Breast epithelium (tissue), 4 donors: ENCODE data around the gene BTRC. TPM values are rescaled to one million over a fixed set of nuclear protein-coding genes. Genes with fewer than 3 reads are reported as not detected.

ENCODE experiments used
- DNase-seq, 2 donors: peaks; one replicate each; pipeline ENCODE4 v3.0.0-alpha.2; 2019; ENCODE audit warnings: low spot score in 2 of 2
- H3K27ac ChIP-seq, 2 donors: fragments of 200-600 bp; sonication (generic) in 1 of 2; one replicate each; pipeline ENCODE4 v1.5.1; 2016 to 2019; ENCODE audit warnings: mild to moderate bottlenecking in 1 of 2
- H3K27me3 ChIP-seq, 2 donors: fragments of 200-600 bp; sonication (generic) in 1 of 2; one replicate each; pipeline versions ENCODE4 v1.5.1 to v1.6.0; 2017 to 2019; ENCODE audit warnings: control low read depth in 1 of 2, mild to moderate bottlenecking in 1 of 2
- H3K36me3 ChIP-seq: fragments of 200-600 bp; one replicate; pipeline ENCODE4 v1.5.1; 2019
- H3K4me1 ChIP-seq, 2 donors: fragments of 200-600 bp; sonication (generic); one replicate each; pipeline ENCODE4 v1.5.1; 2016 to 2019; ENCODE audit warnings: control low read depth in 1 of 2
- H3K4me3 ChIP-seq, 3 donors: fragments of 200-600 bp; sonication (generic); 1 replicate in 2 of 3; 2 replicates in 1 of 3; pipeline ENCODE4 v1.5.1; 2016 to 2019; ENCODE audit warnings: mild to moderate bottlenecking in 3 of 3, moderate library complexity in 2 of 3
- H3K9me3 ChIP-seq, 2 donors: fragments of 200-600 bp; sonication (generic) in 1 of 2; one replicate each; pipeline ENCODE4 v1.5.1; 2016 to 2019; ENCODE audit warnings: control low read depth in 1 of 2
- CTCF ChIP-seq, 3 donors: fragments of 450-650 bp; IDR thresholded peaks; one replicate each; pipeline ENCODE4 v1.5.1; 2016 to 2017; ENCODE audit warnings: antibody characterized with exemption in 3 of 3, mild to moderate bottlenecking in 3 of 3, moderate library complexity in 3 of 3
- POLR2A ChIP-seq: fragments of 450-650 bp; IDR thresholded peaks from one replicate; pipeline ENCODE4 v1.6.1; 2016; ENCODE audit warnings: antibody characterized with exemption, mild to moderate bottlenecking, moderate library complexity
- POLR2AphosphoS5 ChIP-seq, 3 donors: sonication (generic); formaldehyde crosslinking; IDR thresholded peaks; one replicate each; pipeline ENCODE4 v1.6.1; 2017; ENCODE audit warnings: antibody characterized with exemption in 3 of 3
- intact Hi-C: fragments of 100-400 bp; cut with DNase I; formaldehyde crosslinking; loops from one replicate; pipeline ENCODE4 v1.15.1; 2023; ENCODE audit warnings: low total_unique reads
- total RNA-seq, 3 donors: library from RNA; depleted of rRNA; stranded (reverse); fragments of >200 nt; gene quantifications; one replicate each; pipeline ENCODE4 v1.1.0, GENCODE V29; 2016

BTRC gene
- total RNA-seq, 3 donors from 2014 or later, result 13.4 to 24.3 (median 15.1) TPM

GRCh38 chr10:101506829-101507661 is 153.1 kb downstream of the BTRC start:
- H3K9me3 ChIP-seq, result no peaks in the 10 kb centered on the region
- no peak for DNase-seq
- TF ChIP-seq POLR2A, result no peak
- TF ChIP-seq POLR2AphosphoS5 (IDR thresholded peaks at IDR 0.05), result no peak
- TF ChIP-seq CTCF (IDR thresholded peaks at IDR 0.05), result no peak
- H3K36me3 ChIP-seq, result no peaks in the 10 kb centered on the region
- intact Hi-C loops, result no loop called here
- no peak overlapping the region for H3K4me3 ChIP-seq
- H3K27ac ChIP-seq, result no peak overlapping the region
- no peaks in the 10 kb centered on the region for H3K4me1 ChIP-seq
- no peaks in the 10 kb centered on the region for H3K27me3 ChIP-seq

GRCh38 chr10:101507828-101508227 is 153.9 kb downstream of the BTRC start:
- no peaks in the 10 kb centered on the region for H3K36me3 ChIP-seq
- no peaks in the 10 kb centered on the region for H3K27me3 ChIP-seq
- no peak for TF ChIP-seq POLR2A
- TF ChIP-seq CTCF (IDR thresholded peaks at IDR 0.05), result no peak
- no peak for TF ChIP-seq POLR2AphosphoS5 (IDR thresholded peaks at IDR 0.05)
- no peaks in the 10 kb centered on the region for H3K9me3 ChIP-seq
- no peaks in the 10 kb centered on the region for H3K4me1 ChIP-seq
- H3K27ac ChIP-seq, result no peak overlapping the region
- no peak for DNase-seq
- intact Hi-C loops, result no loop called here
- no peak overlapping the region for H3K4me3 ChIP-seq

DNA sequence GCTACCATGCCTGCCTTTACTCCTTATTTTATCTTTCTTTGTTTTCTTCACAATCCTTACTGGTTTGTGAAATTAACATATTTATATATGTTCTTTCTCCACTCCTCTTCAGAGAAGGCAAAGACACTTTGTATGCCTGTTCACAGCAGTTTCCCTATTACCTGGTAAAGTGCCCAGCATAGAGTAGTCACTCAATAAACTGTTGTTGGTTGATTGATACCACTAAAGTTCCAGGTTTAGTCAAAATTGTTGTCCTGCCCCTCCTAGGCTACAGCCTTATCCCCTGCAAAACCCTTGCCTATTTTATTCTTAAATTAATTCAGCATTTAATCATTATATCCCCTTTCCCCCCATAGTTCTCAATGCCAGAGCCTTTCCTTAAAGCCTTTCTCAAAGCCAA is 158.0 kb downstream of the BTRC start:
- H3K36me3 ChIP-seq, result peaks cover 4% of the 10 kb centered on the region
- H3K27ac ChIP-seq, result no peak overlapping the region
- no peak for DNase-seq
- no peaks in the 10 kb centered on the region for H3K27me3 ChIP-seq
- no peak overlapping the region for H3K4me3 ChIP-seq
- no peak for TF ChIP-seq CTCF (IDR thresholded peaks at IDR 0.05)
- no peak for TF ChIP-seq POLR2AphosphoS5 (IDR thresholded peaks at IDR 0.05)
- TF ChIP-seq POLR2A, result no peak
- intact Hi-C loops, result no loop called here
- H3K4me1 ChIP-seq, result no peaks in the 10 kb centered on the region
- no peaks in the 10 kb centered on the region for H3K9me3 ChIP-seq

DNA sequence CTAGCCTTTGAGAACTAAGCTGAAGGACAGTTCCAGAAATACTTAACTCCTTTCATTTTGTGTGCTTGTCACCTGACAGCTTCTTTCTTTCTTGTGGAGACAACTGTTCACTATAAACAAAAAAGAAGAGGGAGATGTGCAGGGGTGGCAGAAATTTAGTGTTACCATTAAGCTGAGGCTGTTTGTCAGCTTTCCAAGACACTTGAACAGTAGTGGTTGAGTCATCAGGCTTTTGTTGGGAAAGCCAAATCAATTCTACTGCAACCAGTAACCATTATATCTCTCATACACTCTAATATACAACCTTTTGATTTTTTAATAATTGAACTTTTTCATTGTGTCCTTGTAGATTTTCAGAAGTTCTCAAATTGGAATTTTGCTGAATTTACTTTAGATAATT is 158.8 kb downstream of the BTRC start:
- TF ChIP-seq CTCF (IDR thresholded peaks at IDR 0.05), result no peak
- no peak for TF ChIP-seq POLR2AphosphoS5 (IDR thresholded peaks at IDR 0.05)
- TF ChIP-seq POLR2A, result no peak
- intact Hi-C loops, result no loop called here
- H3K9me3 ChIP-seq, result no peaks in the 10 kb centered on the region
- no peak overlapping the region for H3K4me3 ChIP-seq
- H3K27me3 ChIP-seq, result no peaks in the 10 kb centered on the region
- no peak for DNase-seq
- no peaks in the 10 kb centered on the region for H3K4me1 ChIP-seq
- H3K27ac ChIP-seq, result no peak overlapping the region
- H3K36me3 ChIP-seq, result peaks cover 4% of the 10 kb centered on the region

GRCh38 chr10:101513733-101514132 is 159.8 kb downstream of the BTRC start:
- no peak for TF ChIP-seq POLR2A
- no peak for TF ChIP-seq CTCF (IDR thresholded peaks at IDR 0.05)
- no peak for TF ChIP-seq POLR2AphosphoS5 (IDR thresholded peaks at IDR 0.05)
- no peaks in the 10 kb centered on the region for H3K9me3 ChIP-seq
- no peak overlapping the region for H3K27ac ChIP-seq
- no peaks in the 10 kb centered on the region for H3K4me1 ChIP-seq
- H3K4me3 ChIP-seq, result no peak overlapping the region
- H3K27me3 ChIP-seq, result no peaks in the 10 kb centered on the region
- H3K36me3 ChIP-seq, result peaks cover 4% of the 10 kb centered on the region
- no peak for DNase-seq
- intact Hi-C loops, result loop anchor here (2.0 kb wide), 1 partner anchor 33 kb away; no protein-coding TSS in a partner anchor
